Subcutaneous adipose tissue (tissue), 4 donors: ENCODE results near the gene GDPD3. TPM values are rescaled to one million over a fixed set of nuclear protein-coding genes. Genes with fewer than 3 reads are reported as not detected.

ENCODE experiments used
- CTCF ChIP-seq: fragments of 450-650 bp; IDR thresholded peaks from one replicate; pipeline ENCODE4 v1.5.1; 2016; ENCODE audit warnings: low read depth, mild to moderate bottlenecking, control low read depth, antibody characterized with exemption, moderate library complexity
- total RNA-seq, 4 donors: library from RNA; depleted of rRNA; stranded (reverse); fragments of >200 nt; gene quantifications; one replicate each; pipeline ENCODE4 v1.1.0, GENCODE V29; 2016

Gene GDPD3
- total RNA-seq, 4 donors from 2014 or later: 2.5 to 3.6 (median 2.8) TPM

GRCh38 chr16:30085247-30085646 is 28.1 kb downstream of the GDPD3 start:
- no peak for TF ChIP-seq CTCF

GRCh38 chr16:30084816-30085159 is 28.5 kb downstream of the GDPD3 start:
- no peak for TF ChIP-seq CTCF

GRCh38 chr16:30084096-30084815 is 29.1 kb downstream of the GDPD3 start:
- TF ChIP-seq CTCF: no peak

GRCh38 chr16:30083216-30084055 is 29.9 kb downstream of the GDPD3 start:
- TF ChIP-seq CTCF: no peak

- TF ChIP-seq CTCF: no peak
These were observed 30.7 kb downstream of the GDPD3 start for GRCh38 chr16:30082545-30083090.

- TF ChIP-seq CTCF: no peak
These were observed 33.9 kb downstream of the GDPD3 start for GRCh38 chr16:30079480-30079879.

- no peak for TF ChIP-seq CTCF
These were observed 34.6 kb downstream of the GDPD3 start for GRCh38 chr16:30078744-30079143.
